K562 (cell line): ENCODE results near the gene SLC11A1. TPM values are rescaled to one million over a fixed set of nuclear protein-coding genes. Genes with fewer than 3 reads are reported as not detected.

Experiments used
- ILK ChIP-seq: fragments of 450-650 bp; IDR thresholded peaks from 2 replicates; pipeline ENCODE4 v1.6.1; 2016; ENCODE audit warnings: missing genetic modification characterization, low read depth, mild to moderate bottlenecking, missing compliant biosample characterization, moderate library complexity, borderline replicate concordance
- MAFF ChIP-seq: IDR thresholded peaks from 2 replicates; pipeline ENCODE4 v1.6.1; 2012; ENCODE audit warnings: low read length, improper control_type of control experiment
- NEUROD1 ChIP-seq: fragments of 150-350 bp; IDR thresholded peaks from 2 replicates; pipeline ENCODE4 v1.6.1; 2014; ENCODE audit warnings: borderline replicate concordance, low read length, low read depth; ENCODE audit not compliant: partially characterized antibody
- PTTG1 ChIP-seq: fragments of 450-650 bp; IDR thresholded peaks from 2 replicates; pipeline ENCODE4 v1.6.1; 2016; ENCODE audit warnings: low read depth, mild to moderate bottlenecking, missing genetic modification characterization, missing compliant biosample characterization
- RBM17 ChIP-seq: fragments of 200-400 bp; formaldehyde crosslinking; IDR thresholded peaks from 2 replicates; pipeline ENCODE4 v1.6.1; 2017; ENCODE audit warnings: low read depth, mild to moderate bottlenecking, low read length, borderline replicate concordance
- RBM34 ChIP-seq: fragments of 200-400 bp; formaldehyde crosslinking; IDR thresholded peaks from 2 replicates; pipeline ENCODE4 v1.6.1; 2018; ENCODE audit warnings: low read length, borderline replicate concordance; ENCODE audit not compliant: insufficient read depth
- RERE ChIP-seq: sonication (generic); formaldehyde crosslinking; IDR thresholded peaks from 2 replicates; pipeline ENCODE4 v1.8.0; 2023; ENCODE audit warnings: missing genetic modification reagents, mild to moderate bottlenecking, borderline replicate concordance
- STAT6 ChIP-seq: sonication (generic); formaldehyde crosslinking; IDR thresholded peaks from 2 replicates; pipeline ENCODE4 v1.8.1; 2023; ENCODE audit warnings: mild to moderate bottlenecking, missing genetic modification reagents
- ZBTB33 ChIP-seq: sonication (generic); formaldehyde crosslinking; IDR thresholded peaks from 2 replicates; pipeline ENCODE4 v1.8.1; 2023; ENCODE audit warnings: mild to moderate bottlenecking, missing genetic modification reagents
- ZBTB49 ChIP-seq: sonication (generic); formaldehyde crosslinking; IDR thresholded peaks from 2 replicates; pipeline ENCODE4 v1.8.0; 2022; ENCODE audit warnings: missing genetic modification reagents, mild to moderate bottlenecking, borderline replicate concordance
- ZKSCAN8 ChIP-seq: fragments of 200-800 bp; sonication (Bioruptor generic); IDR thresholded peaks from 2 replicates; pipeline ENCODE4 v1.6.1; 2016; ENCODE audit warnings: missing genetic modification characterization, missing compliant biosample characterization
- ZNF589 ChIP-seq: fragments of 200-800 bp; sonication (Bioruptor generic); IDR thresholded peaks from 2 replicates; pipeline ENCODE4 v1.6.1; 2016; ENCODE audit warnings: low read depth, missing genetic modification characterization, missing compliant biosample characterization
- polyA plus RNA-seq, 8 experiments: library from polyadenylated mRNA; depleted of rRNA in 4 of 8; stranded (reverse) in 5 of 8; unstranded in 3 of 8; fragments of >200 nt; fragmentation: Nextera tagmentation in 2 of 8; fragmentation: Illumina TruSeq in 1 of 8; extraction: Ambion mirVana in 2 of 8; extraction: Trizol in 1 of 8; gene quantifications; 2 replicates each; pipeline versions ENCODE4 v1.2.1 to v1.2.3, GENCODE V29; 2011 to 2014; ENCODE audit warnings: inconsistent platforms in 1 of 8, missing spikeins in 1 of 8
- total RNA-seq, 7 experiments: library from RNA; depleted of rRNA in 6 of 7; stranded (reverse); fragments of >200 nt in 6 of 7; fragmentation: Illumina TruSeq in 2 of 7; extraction: Trizol in 2 of 7; gene quantifications; 2 replicates each; pipeline versions ENCODE4 v1.2.1 to v1.2.3, GENCODE V29; 2011 to 2021; ENCODE audit warnings: low replicate concordance in 1 of 7

The SLC11A1 gene
- total and polyA plus RNA-seq, 9 of the 15 experiments (the other 6 are each of a cell fraction or from before 2014, with no cell fraction given), result 0.35 to 1.6 (median 0.65) TPM

- TF ChIP-seq ZBTB33 (CRISPR knock-in tag) (peak; percentile 68), PTTG1 (tag) (no peak), ZNF589 (CRISPR knock-in tag) (no peak), RERE (CRISPR knock-in tag) (no peak), STAT6 (CRISPR knock-in tag) (no peak), MAFF (no peak), ILK (tag) (no peak), ZBTB49 (CRISPR knock-in tag) (no peak), ZKSCAN8 (CRISPR knock-in tag) (peak; percentile 26; the same call in 1 of the 2 replicates), RBM34 (no peak), NEUROD1 (peak; percentile 94), RBM17 (no peak)
These were observed 14.0 kb downstream of the SLC11A1 start (continued) for GRCh38 chr2:218395826-218396687.
